T-helper 9 cell (primary cell): ENCODE measurements around the gene HNRNPU.

Source experiments
- DNase-seq: peaks from one replicate; pipeline ENCODE4 v3.0.0-alpha.2; 2020
- total RNA-seq, 2 donors: gene quantifications; one replicate each; lab custom pipeline; 2026; lab: John Stamatoyannopoulos, UW

HNRNPU gene
- total RNA-seq: 704 to 1,334 reads per million in 2 donors

GRCh38 chr1:244864253-244865027, at the start of gene HNRNPU:
HNRNPU (minus strand) TSS chr1:244864543; CDS start chr1:244864307, 236 bp downstream.
- DNase-seq: peak; percentile 93

- no peak for DNase-seq
These were observed 49.5 kb upstream of the HNRNPU start for GRCh38 chr1:244913806-244914205.

- DNase-seq: no peak
These were observed 39.8 kb upstream of the HNRNPU start for GRCh38 chr1:244904119-244904518.

- DNase-seq: no peak
These were observed 37.2 kb upstream of the HNRNPU start for GRCh38 chr1:244901400-244902015.

GRCh38 chr1:244897476-244898254, 33.3 kb upstream of the HNRNPU start:
- DNase-seq: no peak

- no peak for DNase-seq
These were observed 32.2 kb upstream of the HNRNPU start for GRCh38 chr1:244896550-244896949.

- no peak for DNase-seq
These were observed 29.5 kb upstream of the HNRNPU start for GRCh38 chr1:244893836-244894235.

GRCh38 chr1:244887281-244887680, 22.9 kb upstream of the HNRNPU start:
- DNase-seq: no peak

GRCh38 chr1:244881552-244882280, 17.4 kb upstream of the HNRNPU start:
- no peak for DNase-seq

GRCh38 chr1:244878681-244879080, 14.3 kb upstream of the HNRNPU start:
- DNase-seq: no peak

GRCh38 chr1:244876228-244876910, 12.0 kb upstream of the HNRNPU start:
- DNase-seq: no peak

- no peak for DNase-seq
These were observed 10.7 kb upstream of the HNRNPU start for GRCh38 chr1:244874974-244875579.

- no peak for DNase-seq
These were observed 5.6 kb upstream of the HNRNPU start for GRCh38 chr1:244869950-244870349.

- no peak for DNase-seq
These were observed 5.1 kb upstream of the HNRNPU start for GRCh38 chr1:244869364-244869827.

GRCh38 chr1:244868484-244869363, 4.4 kb upstream of the HNRNPU start:
- no peak for DNase-seq

- DNase-seq: no peak
These were observed 2.0 kb upstream of the HNRNPU start for GRCh38 chr1:244866355-244866754.

- DNase-seq: no peak
These were observed 1.5 kb upstream of the HNRNPU start for GRCh38 chr1:244865820-244866219.

GRCh38 chr1:244865028-244865371, 657 bp upstream of the HNRNPU start:
- DNase-seq: no peak

- no peak for DNase-seq
These were observed 671 bp downstream of the HNRNPU start for GRCh38 chr1:244863491-244864252.
